MCF 10A (cell line): Measurements from ENCODE around the gene CAMK1D. TPM values are rescaled to one million over a fixed set of nuclear protein-coding genes. Genes with fewer than 3 reads are reported as not detected.

ENCODE experiments used
- BruUV-seq: library from RNA; stranded (reverse); fragments of 400-500 nt; replicated peaks from 2 replicates; lab custom pipeline; 2021; lab: Mats Ljungman, UMichigan
- CTCF ChIA-PET: fragments of 300-600 bp; sonication (Branson Sonifier 250); formaldehyde crosslinking; extraction: SDS; loops from one replicate; lab custom pipeline; 2021; ENCODE audit warnings: antibody characterized with exemption, inconsistent platforms; lab: Yijun Ruan, JAX
- POLR2A ChIA-PET: fragments of 300-600, 350-650 bp; sonication (Branson Sonifier 250); formaldehyde crosslinking; extraction: SDS; loops from one replicate; lab custom pipeline; 2020; ENCODE audit warnings: antibody characterized with exemption, inconsistent platforms; lab: Yijun Ruan, JAX
- DNase-seq: peaks from one replicate; pipeline ENCODE4 v3.0.0-alpha.2; 2018; ENCODE audit not compliant: unreplicated experiment
- H3K27ac Mint-ChIP-seq: one replicate; pipeline ENCODE4 v1.8.0; 2022; ENCODE audit warnings: mild to moderate bottlenecking, low read depth, mixed read lengths; ENCODE audit not compliant: unreplicated experiment
- H3K27me3 Mint-ChIP-seq: one replicate; pipeline ENCODE4 v1.8.0; 2022; ENCODE audit warnings: mixed read lengths; ENCODE audit not compliant: insufficient read depth, unreplicated experiment
- H3K36me3 Mint-ChIP-seq: one replicate; pipeline ENCODE4 v1.8.0; 2022; ENCODE audit warnings: mild to moderate bottlenecking, moderate library complexity, mixed read lengths; ENCODE audit not compliant: insufficient read depth, unreplicated experiment
- H3K4me1 Mint-ChIP-seq: one replicate; pipeline ENCODE4 v1.8.0; 2022; ENCODE audit warnings: mixed read lengths; ENCODE audit not compliant: insufficient read depth, unreplicated experiment
- H3K4me3 Mint-ChIP-seq: one replicate; pipeline ENCODE4 v1.8.0; 2022; ENCODE audit warnings: mild to moderate bottlenecking, moderate library complexity, mixed read lengths; ENCODE audit not compliant: unreplicated experiment
- H3K9me3 Mint-ChIP-seq: one replicate; pipeline ENCODE4 v1.8.0; 2022; ENCODE audit warnings: mixed read lengths; ENCODE audit not compliant: unreplicated experiment
- CTCF ChIP-seq: fragments of 200-600 bp; IDR thresholded peaks from one replicate; pipeline ENCODE4 v1.8.0; 2022; ENCODE audit warnings: antibody characterized with exemption, mild to moderate bottlenecking; ENCODE audit not compliant: unreplicated experiment
- intact Hi-C: fragments of 100-400 bp; cut with micrococcal nuclease; formaldehyde crosslinking; loops from 2 replicates; pipeline ENCODE4 v1.14.1; 2022
- total RNA-seq: library from RNA; stranded (reverse); gene quantifications from 2 replicates; pipeline ENCODE4 v1.2.3, GENCODE V29; 2022

Gene CAMK1D
- total RNA-seq, 1 experiment from 2014 or later: 1.7 TPM

GRCh38 chr10:12501841-12502525 lies 152.6 kb downstream of the CAMK1D start:
- BruUV-seq: no TSS peak
- no peaks in the 10 kb centered on the region for H3K9me3 Mint-ChIP-seq
- H3K4me3 Mint-ChIP-seq: no peak overlapping the region
- ChIA-PET CTCF (no interaction called here), POLR2A (no interaction called here)
- no peaks in the 10 kb centered on the region for H3K36me3 Mint-ChIP-seq
- DNase-seq: no peak
- TF ChIP-seq CTCF: no peak
- intact Hi-C loops: no loop called here
- H3K27ac Mint-ChIP-seq: no peak overlapping the region
- H3K4me1 Mint-ChIP-seq: peaks cover 7% of the 10 kb centered on the region
- peaks cover 10% of the 10 kb centered on the region for H3K27me3 Mint-ChIP-seq

GRCh38 chr10:12502526-12503274 lies 153.4 kb downstream of the CAMK1D start:
- Mint-ChIP-seq H3K9me3 (no peaks in the 10 kb centered on the region), H3K27ac (no peak overlapping the region), H3K27me3 (peaks cover 10% of the 10 kb centered on the region), H3K36me3 (no peaks in the 10 kb centered on the region), H3K4me3 (no peak overlapping the region), H3K4me1 (peaks cover 7% of the 10 kb centered on the region)
- intact Hi-C loops: no loop called here
- ChIA-PET CTCF (no interaction called here), POLR2A (no interaction called here)
- TF ChIP-seq CTCF: no peak
- DNase-seq: no peak
- no TSS peak for BruUV-seq

- Mint-ChIP-seq H3K4me3 (no peak overlapping the region), H3K36me3 (no peaks in the 10 kb centered on the region), H3K9me3 (no peaks in the 10 kb centered on the region), H3K27me3 (peaks cover 10% of the 10 kb centered on the region), H3K27ac (no peak overlapping the region), H3K4me1 (peaks cover 7% of the 10 kb centered on the region)
- POLR2A ChIA-PET: no interaction called here
- intact Hi-C loops: no loop called here
- TF ChIP-seq CTCF: no peak
- CTCF ChIA-PET: interaction anchor here (0.7 kb wide), 1 partner anchor 95 kb away, joined by 3 read pairs; no protein-coding TSS in a partner anchor
- DNase-seq: no peak
- no TSS peak for BruUV-seq
These were observed 154.0 kb downstream of the CAMK1D start for GRCh38 chr10:12503311-12503710.

- Mint-ChIP-seq H3K27ac (no peak overlapping the region), H3K9me3 (no peaks in the 10 kb centered on the region), H3K4me1 (peaks cover 7% of the 10 kb centered on the region), H3K27me3 (peaks cover 10% of the 10 kb centered on the region), H3K36me3 (no peaks in the 10 kb centered on the region), H3K4me3 (no peak overlapping the region)
- TF ChIP-seq CTCF: no peak
- BruUV-seq: no TSS peak
- POLR2A ChIA-PET: interaction anchor here (0.5 kb wide), 1 partner anchor 28 kb away, joined by 3 read pairs; no protein-coding TSS in a partner anchor
- CTCF ChIA-PET: no interaction called here
- DNase-seq: no peak
- intact Hi-C loops: no loop called here
These were observed 154.8 kb downstream of the CAMK1D start for GRCh38 chr10:12504176-12504575.
